AG08395 (cell line): ENCODE data around the gene C2orf69.
A peak's percentile ranks its signal among the peaks of the same experiment; 100 is the strongest.

ENCODE experiments used
- DNase-seq: peaks from one replicate; pipeline ENCODE4 v3.0.0; 2012; ENCODE audit warnings: mixed read lengths, low spot score

C2orf69 gene

GRCh38 chr2:199968126-199968525 is 57.0 kb downstream of the C2orf69 start:
- no peak for DNase-seq

DNA sequence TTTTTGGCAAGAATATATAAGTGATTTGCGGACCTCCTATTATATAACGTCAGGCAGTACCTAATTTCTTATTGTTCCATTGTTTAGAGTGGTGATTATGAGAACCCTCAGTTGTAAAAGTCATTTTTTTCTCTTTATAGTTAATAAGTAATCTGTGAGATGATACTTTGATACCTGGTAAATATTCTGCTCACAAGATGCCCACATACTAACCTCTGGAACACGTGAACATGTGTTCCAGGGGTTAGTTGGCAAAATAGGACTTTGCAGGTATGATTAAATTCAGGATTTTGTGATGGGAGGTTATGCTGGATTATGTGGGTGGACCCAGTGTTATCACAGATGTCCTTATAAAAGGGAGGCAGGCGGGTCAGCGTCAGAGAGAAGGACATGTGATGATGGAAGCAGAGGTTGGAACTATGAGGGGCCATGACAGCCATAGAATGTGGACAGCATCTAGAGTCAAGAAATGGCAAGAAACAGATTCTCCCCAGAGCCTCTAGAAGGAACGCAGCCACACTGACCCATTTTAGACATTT is 61.1 kb downstream of the C2orf69 start:
- DNase-seq, result no peak

GRCh38 chr2:199973703-199974102 is 62.6 kb downstream of the C2orf69 start:
- peak; percentile 62 for DNase-seq

DNA sequence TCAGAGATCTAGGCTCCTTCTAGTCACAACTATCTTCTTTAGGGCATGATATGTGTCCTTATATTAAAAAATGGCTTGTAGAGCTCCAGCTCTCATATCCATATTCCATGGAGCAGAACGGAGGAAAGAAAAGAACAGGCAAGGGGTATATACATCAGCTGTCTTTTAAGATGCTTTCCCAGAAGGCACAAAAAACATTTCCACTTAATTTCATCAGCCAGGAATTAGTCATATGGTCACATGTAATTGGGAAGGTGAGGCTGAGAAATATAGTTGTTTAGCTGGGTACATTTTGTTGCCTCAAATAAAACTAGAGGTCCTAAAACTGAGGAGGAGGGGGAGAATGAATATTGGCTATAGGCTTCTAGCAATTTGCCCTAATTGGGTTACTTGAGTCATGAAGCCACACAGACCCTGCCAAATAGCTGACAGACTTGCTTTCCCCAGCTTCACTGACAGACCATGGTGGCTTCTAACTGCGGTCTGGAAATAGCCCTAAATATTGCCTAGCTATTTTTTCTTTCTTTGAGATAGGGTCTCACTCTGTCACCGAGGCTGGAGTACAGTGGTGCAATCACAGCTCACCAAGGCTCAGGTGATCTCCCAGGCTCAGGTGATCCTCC is 64.3 kb downstream of the C2orf69 start:
- no peak for DNase-seq
